Common myeloid progenitor, CD34-positive (primary cell): ENCODE results near the gene KRTAP2-3.

ENCODE experiments used
- CTCF ChIA-PET: fragments of 350-600 bp; sonication (Branson Sonifier 250); formaldehyde crosslinking; loops from one replicate; lab custom pipeline; 2021; ENCODE audit warnings: antibody characterized with exemption; lab: Charles Lee
- POLR2A ChIA-PET: fragments of 350-600 bp; sonication (Branson Sonifier 250); formaldehyde crosslinking; loops from one replicate; lab custom pipeline; 2021; ENCODE audit warnings: antibody characterized with exemption; lab: Charles Lee
- DNase-seq, 3 donors: peaks; one replicate each; pipeline versions ENCODE4 v3.0.0 to v3.0.0-alpha.2; 2013
- H3K27ac ChIP-seq, 2 experiments: 1 replicate in 1 of 2; 2 replicates in 1 of 2; pipeline ENCODE4 v1.7.0; 2013; ENCODE audit warnings: inconsistent platforms in 2 of 2, low read length in 2 of 2, mild to moderate bottlenecking in 2 of 2, low read depth in 1 of 2, moderate library complexity in 1 of 2; ENCODE audit not compliant: severe bottlenecking in 2 of 2, insufficient read depth in 1 of 2, poor library complexity in 1 of 2
- H3K27me3 ChIP-seq, 5 experiments: replicated peaks in 2 of 5; 1 replicate in 3 of 5; 2 replicates in 2 of 5; pipeline versions ENCODE4 v1.6.1 to v1.7.0; 2013; ENCODE audit warnings: low read length in 4 of 5, mild to moderate bottlenecking in 2 of 5, moderate library complexity in 2 of 5, inconsistent platforms in 1 of 5; ENCODE audit not compliant: insufficient read depth in 5 of 5, control insufficient read depth in 4 of 5
- H3K36me3 ChIP-seq, 4 experiments: 1 replicate in 2 of 4; 2 replicates in 2 of 4; pipeline versions ENCODE4 v1.6.1 to v1.7.0; 2013; ENCODE audit warnings: low read length in 3 of 4, control low read depth in 1 of 4, mild to moderate bottlenecking in 1 of 4; ENCODE audit not compliant: control insufficient read depth in 4 of 4, insufficient read depth in 4 of 4
- H3K4me1 ChIP-seq, 4 experiments: 1 replicate in 3 of 4; 2 replicates in 1 of 4; pipeline versions ENCODE4 v1.6.1 to v1.7.1; 2013; ENCODE audit warnings: low read length in 3 of 4, mild to moderate bottlenecking in 3 of 4, control low read depth in 1 of 4, inconsistent platforms in 1 of 4, moderate library complexity in 1 of 4; ENCODE audit not compliant: control insufficient read depth in 4 of 4, insufficient read depth in 4 of 4; ENCODE audit errors: control extremely low read depth in 1 of 4
- H3K4me3 ChIP-seq, 7 experiments: 1 replicate in 4 of 7; 2 replicates in 3 of 7; pipeline versions ENCODE4 v1.5.1 to v1.7.0; 2013; ENCODE audit warnings: mild to moderate bottlenecking in 7 of 7, low read length in 6 of 7, moderate library complexity in 6 of 7, inconsistent platforms in 2 of 7, low read depth in 2 of 7, control low read depth in 1 of 7; ENCODE audit not compliant: insufficient read depth in 4 of 7, control insufficient read depth in 1 of 7; ENCODE audit errors: extremely low read depth in 1 of 7
- H3K9me3 ChIP-seq, 5 experiments: 1 replicate in 4 of 5; 2 replicates in 1 of 5; pipeline versions ENCODE4 v1.6.1 to v1.7.1; 2013; ENCODE audit warnings: low read length in 4 of 5, mild to moderate bottlenecking in 2 of 5, inconsistent platforms in 1 of 5, low read depth in 1 of 5, moderate library complexity in 1 of 5; ENCODE audit not compliant: control insufficient read depth in 4 of 5, insufficient read depth in 2 of 5; ENCODE audit errors: control extremely low read depth in 1 of 5
- WGBS: methylation state at CpG from one replicate; pipeline ENCODE4 v1.1.5; 2013; ENCODE audit not compliant: insufficient coverage; 5-methylcytosine and 5-hydroxymethylcytosine counted together

Gene KRTAP2-3

GRCh38 chr17:41009936-41010335, 50.0 kb downstream of the KRTAP2-3 start:
- H3K27ac ChIP-seq: no peak overlapping the region
- no peak for DNase-seq
- ChIA-PET POLR2A (no interaction called here), CTCF (no interaction called here)
- no CpG with 5 or more reads among the region's 1 CpG for WGBS
- no peaks in the 10 kb centered on the region for H3K27me3 ChIP-seq
- H3K4me1 ChIP-seq: no peaks in the 10 kb centered on the region
- no peak overlapping the region for H3K4me3 ChIP-seq
- H3K36me3 ChIP-seq: no peaks in the 10 kb centered on the region
- H3K9me3 ChIP-seq: no peaks in the 10 kb centered on the region

- ChIA-PET CTCF (no interaction called here), POLR2A (no interaction called here)
- Histone ChIP-seq H3K27ac (no peak overlapping the region), H3K4me3 (no peak overlapping the region), H3K9me3 (no peaks in the 10 kb centered on the region), H3K4me1 (no peaks in the 10 kb centered on the region), H3K36me3 (no peaks in the 10 kb centered on the region), H3K27me3 (no peaks in the 10 kb centered on the region)
- WGBS: 100% methylated on average over 2 of the region's 4 CpGs
- no peak for DNase-seq
These were observed 50.6 kb downstream of the KRTAP2-3 start for GRCh38 chr17:41009301-41009760.
